GM18520 (cell line): ENCODE measurements around the gene SPATA16.
"Not testable (repeated sequence)": the region's sequence is repeated elsewhere in the genome, so short reads cannot be mapped to it uniquely, and the experiment has no call there.

Experiments
- ATAC-seq: cut with Tn5 transposase; IDR thresholded peaks from one replicate; pipeline ENCODE4 v1.9.1; 2021; ENCODE audit not compliant: unreplicated experiment

The SPATA16 gene

DNA sequence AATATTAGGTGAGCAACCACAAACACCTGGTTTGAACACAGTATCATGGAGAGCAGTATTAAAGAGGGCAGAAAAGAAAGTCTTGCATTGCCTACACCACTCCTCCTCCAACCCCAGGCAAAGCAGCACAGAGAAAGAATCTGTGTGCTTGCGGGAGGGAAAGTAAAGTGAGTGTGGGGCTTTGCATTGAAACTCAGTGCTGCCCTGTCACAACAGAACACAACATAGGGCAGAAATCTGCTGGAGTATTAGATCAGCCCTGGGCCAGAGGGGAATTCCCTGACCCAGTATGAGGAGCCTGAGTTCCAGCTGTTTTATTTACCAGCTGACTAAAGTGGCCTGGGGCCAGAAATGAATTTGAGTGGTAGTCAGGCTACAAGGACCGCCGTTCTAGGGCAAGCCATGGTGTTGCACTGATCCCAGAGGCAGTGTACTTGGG, 75.5 kb downstream of the SPATA16 start:
- no peak for ATAC-seq

DNA sequence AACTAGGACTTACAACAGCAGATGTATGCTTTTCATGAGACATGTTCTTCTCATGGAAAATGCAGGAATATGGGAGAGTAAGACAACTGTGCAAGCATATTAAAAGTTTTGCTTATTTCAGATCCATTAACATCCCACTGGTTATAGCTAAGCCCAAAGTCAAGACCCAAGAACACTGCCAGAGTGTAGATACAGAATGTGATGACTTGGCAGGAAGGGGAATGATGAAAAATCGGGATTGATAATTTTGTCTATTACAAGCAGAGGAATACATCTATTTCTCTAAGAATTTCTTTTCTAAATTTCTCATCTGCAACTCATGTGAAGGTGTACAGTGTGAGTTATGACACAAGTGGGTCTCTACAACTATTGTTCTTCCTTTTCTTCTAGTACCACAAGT, 76.4 kb downstream of the SPATA16 start:
- no peak for ATAC-seq

DNA sequence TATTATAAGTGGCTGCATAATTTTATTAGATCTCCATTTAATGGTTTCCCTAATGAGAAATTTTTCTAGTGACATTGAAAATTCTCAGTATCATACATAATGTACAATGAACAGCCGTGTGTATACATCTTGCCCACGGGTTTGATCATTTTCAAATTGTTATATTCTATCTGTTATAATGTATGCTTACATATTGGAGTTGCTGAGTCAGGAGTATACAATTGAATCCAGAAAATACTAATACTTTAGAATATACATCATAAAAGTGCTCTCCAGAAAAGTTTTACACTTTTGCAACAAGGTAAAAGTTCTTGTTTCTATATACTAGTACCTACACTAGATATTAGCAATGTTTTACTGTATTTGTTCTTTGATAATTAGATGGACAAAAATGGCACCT, 82.8 kb downstream of the SPATA16 start:
- no peak for ATAC-seq

DNA sequence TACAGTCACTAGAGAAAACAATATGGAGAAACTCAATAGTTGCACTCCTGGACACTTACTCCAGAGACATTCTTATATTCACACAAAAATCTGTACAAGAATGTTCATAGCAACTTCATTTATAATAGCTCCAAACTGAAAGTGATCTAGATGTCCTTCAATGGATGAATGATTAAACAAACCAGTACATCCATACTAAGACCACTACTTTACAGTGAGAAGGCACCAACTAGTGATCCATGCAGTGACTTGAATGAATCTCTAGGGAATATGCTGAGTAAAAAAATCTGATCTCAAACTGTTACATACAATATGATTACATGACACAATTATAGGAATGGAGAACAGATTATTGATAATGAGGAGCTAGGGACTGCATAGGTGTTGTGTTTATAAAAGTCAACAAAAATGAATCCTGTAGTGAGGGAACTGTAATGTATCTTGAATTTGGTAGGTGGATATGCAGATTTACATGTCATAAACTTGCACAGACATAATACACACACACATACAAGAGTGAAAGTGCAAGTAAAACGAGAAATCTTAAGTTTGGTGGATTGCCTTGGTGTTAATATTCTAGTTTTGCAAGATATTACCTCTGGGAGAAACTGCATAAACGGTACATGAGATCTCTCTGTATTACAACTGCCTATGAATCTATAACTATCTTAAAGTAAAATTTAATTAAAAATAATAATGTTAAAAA, 85.7 kb downstream of the SPATA16 start:
- no peak for ATAC-seq

DNA sequence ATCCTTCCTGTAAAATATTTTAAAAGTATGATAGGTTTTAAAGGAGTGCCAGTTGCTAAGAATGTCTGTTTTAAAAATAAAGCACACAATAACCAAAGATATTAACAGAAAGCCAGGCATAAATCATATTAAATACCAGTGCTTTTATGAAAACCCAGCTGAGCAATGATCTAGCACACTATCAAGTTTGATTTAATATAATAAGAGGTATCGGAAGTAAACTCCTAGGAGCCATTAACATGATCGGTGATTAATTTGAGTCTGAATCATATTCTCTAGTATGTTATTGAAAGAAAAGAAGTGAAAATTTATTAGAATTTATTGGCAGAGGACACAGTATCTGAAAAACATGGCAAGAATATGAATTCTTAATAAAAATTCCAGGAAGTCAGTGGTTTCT, 91.7 kb downstream of the SPATA16 start:
- no peak for ATAC-seq

DNA sequence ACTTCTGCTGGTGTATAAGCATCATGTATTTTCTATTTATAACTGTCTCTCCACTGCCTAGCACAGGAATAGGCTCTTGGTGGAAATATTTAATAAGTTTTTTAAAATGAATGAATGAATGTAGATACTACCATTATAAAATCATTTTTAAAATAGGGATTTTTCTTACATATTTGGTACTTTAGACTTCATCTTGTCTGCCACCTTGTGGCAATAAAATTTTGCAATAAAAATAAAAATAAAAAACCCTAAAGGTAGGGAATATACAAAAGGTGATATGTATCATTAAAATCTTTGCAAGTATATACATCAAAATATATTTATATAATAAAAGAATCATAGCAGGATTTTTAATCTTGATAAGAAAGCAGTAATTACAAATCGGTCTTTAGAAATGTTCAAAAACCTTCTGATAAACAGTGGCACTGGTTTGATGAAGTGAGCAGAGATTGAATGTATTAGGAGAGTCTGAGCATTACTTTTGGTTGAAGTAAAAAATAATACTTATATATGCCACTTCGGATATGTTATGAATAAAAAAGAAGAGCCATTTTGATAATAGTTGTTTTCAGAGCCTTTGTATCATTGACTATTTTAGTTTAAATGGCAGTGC, 95.2 kb downstream of the SPATA16 start:
- no peak for ATAC-seq

DNA sequence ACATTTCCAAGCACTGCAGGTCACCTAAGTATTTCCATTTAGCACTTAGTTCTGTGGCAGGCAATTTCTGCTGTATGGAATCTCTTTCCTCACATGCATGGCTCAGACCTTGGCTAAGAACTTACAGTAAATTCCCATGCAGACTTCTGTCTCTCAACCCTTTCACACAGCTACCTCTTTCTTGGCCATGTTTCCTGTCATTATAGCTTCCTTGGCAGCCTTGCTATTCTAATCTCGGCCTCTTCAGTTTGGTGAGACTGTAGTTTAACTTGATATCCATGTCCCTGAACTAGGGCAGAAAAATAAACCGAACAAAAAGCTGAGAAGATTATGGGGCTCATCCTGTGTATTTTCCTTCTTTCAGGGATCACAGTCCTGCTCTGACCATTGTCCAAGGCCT, 96.0 kb downstream of the SPATA16 start:
- ATAC-seq = no peak

DNA sequence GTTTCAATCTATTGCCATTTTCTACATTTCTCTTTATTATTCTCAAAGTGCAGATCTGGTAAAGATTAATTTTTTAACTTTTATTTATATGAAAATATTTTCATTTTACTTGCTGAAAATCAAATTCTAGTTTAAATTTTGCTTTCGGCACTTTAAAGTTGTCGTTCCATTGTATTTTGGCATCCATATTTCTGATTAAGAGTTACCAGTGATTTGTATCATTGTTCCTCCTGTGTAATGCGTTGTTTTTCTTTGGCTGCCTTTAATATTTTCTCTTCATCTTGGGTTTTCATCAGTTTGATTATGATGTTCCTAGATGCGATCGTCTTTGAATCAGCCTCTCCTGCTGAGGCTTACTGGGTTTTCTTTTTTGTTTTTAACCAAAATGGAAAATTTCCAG, 97.3 kb downstream of the SPATA16 start:
- no peak for ATAC-seq

DNA sequence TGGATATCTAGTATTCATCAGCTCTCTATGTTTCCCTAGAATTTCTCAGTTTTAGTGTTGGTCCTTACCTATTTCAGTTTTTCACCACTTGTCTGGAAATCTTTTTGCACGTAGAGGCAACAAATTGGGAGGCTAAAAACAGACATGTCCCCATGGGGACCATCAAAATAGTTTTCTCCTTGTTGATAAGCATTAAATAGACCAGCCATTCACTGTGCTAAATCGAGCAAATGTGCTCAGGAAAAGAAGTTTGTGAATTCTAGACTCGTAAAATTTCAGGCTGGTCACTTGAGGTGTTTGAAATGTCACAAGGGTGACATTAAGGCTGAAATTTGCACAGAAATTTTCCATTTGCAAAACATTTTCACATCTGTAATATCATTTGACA, 102.6 kb downstream of the SPATA16 start:
- no peak for ATAC-seq

DNA sequence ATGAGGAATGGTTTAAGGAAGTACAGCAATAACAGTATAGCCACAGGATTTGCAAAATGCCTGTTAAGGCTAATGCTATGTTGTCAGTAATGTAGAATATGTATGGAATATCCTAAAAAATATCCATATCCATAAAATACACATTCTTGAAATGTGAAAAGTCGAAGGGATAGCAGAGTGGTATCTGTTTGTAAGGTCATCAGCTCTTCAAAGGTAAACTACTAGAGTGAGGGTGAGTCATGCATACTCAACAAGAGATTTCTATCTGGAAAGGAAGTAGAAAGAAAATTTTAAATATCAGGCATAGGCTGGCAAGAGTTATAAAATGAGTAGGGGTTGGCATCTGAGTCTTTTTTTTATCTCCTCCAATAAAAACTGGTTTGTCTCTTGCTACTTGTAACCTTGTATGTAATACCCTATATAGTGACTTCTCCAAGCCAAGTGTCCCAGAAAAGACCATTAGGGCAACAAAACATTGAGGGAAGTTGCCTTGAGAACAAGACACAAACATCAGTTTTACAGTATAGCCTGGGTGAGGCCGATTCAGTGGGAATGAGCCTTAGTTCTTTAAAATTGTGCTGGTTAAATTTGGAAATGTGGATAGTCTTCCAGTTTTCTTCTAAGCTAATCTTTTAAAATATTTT, 103.1 kb downstream of the SPATA16 start:
- ATAC-seq = no peak

DNA sequence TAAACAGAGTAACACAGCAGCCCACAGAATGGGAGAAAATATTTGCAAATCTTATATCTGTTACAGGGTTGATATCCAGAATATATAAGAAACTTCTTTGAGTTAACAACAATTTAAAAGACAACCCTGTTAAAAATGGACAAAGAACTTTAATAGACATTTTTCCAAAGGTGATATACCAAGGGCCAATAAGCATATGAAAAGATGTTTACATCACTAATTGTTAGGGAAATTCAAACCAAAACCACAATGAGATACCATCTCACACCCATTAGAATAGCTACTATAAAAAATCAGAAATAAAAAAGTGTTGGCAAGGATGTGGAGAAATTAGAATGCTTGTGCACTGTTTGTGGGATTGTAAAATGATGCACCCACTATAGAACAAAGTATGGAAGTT, 110.8 kb downstream of the SPATA16 start:
- no peak for ATAC-seq

DNA sequence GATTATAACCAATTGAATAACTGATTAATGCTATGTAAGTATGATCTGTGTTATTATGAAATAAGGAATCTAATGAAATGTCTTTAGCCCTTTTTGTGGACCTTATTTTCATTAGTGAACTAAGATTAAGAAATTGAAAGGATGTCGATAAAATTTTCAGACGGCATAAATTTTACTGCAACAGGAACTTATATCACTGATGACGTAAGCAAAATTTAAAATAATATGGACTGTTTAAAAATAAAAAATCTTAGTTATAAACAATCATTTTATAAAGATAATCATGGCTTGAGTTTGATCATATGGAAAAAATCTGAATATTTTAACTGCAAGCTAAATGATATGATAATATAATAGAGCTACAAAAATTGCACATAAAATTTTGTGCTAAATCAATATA, 112.7 kb downstream of the SPATA16 start:
- ATAC-seq = no peak

DNA sequence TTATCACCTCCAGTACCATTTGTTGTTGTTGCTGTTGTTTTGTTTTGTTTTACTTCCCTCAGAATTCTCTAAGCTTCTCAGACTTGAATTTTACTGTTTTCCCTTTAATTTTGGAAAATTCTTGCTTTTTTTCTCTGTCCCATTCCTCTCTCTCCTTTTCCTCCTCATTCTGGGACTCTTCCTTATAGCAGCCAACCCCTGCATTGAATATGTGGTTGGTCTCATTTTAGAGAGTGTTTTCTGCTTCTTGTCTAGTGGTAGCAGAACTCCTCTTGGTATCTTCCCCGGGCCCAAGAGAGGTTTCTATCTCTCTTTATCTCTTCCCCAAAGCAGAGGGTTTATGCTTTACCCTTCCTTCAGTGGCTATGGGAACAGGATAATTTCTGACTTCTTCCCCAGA, 113.6 kb downstream of the SPATA16 start:
- ATAC-seq = no peak

DNA sequence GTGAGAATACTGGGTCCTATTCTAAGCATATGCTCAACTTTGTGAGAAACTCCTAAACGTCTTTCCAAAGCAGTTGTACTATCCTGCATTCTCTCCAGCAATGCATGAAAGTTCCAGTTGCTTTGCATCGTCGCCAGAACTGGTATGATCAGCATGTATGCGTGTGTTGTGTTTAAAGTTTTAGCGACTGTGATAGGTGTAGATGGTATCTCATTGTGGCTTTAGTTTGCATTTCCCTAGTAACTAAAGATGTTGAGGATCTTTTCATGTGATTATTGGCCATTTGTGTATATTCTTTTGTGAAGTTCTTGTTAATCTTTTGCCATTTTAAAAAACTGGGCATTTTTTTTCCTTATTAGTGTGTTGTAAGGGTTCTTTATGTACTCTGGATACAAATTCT, 115.1 kb downstream of the SPATA16 start:
- no peak for ATAC-seq

DNA sequence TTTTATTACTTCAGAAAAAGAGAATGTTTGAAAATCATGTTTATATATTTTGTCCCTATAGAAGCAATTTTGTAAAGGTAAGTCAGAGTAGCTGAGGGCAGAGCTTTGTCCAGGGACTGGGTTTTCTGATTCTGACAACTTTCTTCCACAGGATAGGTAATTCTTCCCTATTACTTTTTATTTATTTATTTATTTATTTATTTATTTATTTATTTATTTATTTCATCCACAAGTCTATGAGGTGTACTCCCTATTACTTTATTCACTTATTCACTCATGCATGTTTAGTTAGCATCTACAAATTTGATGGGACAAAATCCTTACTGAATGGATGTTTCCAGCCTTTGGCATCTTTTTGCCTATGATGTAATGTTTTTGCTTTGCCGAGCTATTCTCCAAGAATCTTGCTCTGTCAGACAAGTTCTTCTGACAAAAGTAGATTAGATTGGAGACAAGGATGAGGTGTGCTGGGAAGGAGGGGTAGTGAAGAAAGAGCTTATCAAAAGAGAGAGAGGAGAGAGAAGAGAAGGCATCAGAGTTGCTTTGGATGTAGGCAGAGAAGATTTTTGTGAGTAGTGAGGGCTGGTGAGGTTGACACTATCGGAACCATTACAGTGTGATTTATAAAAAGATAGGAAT, 119.4 kb downstream of the SPATA16 start:
- ATAC-seq = no peak

DNA sequence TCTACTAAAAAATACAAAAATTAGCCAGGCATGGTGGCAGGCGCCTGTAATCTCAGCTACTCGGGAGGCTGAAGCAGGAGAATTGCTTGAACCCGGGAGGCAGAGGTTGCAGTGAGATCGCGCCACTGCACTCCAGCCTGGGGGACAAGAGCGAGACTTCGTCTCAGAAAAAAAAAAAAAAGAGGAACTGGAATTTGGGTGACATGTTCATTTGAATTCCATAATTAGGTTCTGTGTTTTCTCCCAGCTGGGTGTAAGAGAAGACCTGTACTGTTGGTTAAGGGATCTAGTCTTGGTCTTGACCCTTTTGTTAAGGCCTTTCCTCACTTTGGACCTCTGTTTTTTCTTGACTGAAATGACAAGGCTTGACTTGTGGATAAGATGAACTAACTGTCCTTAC, 120.9 kb downstream of the SPATA16 start:
- not testable (repeated sequence) for ATAC-seq

DNA sequence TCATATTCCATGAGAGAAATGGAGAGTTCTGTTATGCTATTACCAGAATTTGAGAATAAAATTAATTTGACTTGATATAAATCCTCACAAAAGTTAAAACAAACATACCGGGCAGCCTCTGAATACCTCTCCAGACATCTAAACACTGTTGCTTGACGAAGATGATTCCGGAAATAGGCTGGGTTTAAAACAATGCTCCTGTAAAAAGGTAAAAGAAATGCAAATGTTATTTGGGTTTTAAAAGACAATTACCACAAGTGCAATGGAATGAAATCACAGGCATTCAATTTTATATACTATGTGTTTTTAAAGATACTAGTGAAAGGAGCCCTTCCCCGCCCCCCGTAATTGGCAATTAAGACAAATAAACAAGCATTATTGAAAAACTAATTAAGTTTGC, 121.7 kb downstream of the SPATA16 start:
- no peak for ATAC-seq

DNA sequence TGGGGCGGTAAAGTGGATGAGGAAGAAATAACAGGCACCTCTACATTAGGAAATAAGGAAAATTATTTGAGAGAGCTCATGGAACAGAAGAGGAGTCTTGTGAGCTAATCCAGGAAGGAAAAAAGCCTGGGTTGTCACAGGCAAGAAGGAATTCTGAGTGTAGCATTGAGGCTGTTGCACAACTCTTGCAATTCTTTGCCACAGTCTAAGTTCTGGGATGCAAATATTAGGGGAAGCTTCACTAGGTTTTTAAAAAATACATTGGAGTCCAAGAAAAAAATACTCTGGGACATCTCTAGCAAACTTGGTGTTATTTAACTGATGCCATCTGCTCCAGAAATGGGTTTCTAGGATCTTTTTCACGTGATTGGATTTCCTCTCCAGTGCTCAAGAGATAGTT, 122.3 kb downstream of the SPATA16 start:
- ATAC-seq = no peak

DNA sequence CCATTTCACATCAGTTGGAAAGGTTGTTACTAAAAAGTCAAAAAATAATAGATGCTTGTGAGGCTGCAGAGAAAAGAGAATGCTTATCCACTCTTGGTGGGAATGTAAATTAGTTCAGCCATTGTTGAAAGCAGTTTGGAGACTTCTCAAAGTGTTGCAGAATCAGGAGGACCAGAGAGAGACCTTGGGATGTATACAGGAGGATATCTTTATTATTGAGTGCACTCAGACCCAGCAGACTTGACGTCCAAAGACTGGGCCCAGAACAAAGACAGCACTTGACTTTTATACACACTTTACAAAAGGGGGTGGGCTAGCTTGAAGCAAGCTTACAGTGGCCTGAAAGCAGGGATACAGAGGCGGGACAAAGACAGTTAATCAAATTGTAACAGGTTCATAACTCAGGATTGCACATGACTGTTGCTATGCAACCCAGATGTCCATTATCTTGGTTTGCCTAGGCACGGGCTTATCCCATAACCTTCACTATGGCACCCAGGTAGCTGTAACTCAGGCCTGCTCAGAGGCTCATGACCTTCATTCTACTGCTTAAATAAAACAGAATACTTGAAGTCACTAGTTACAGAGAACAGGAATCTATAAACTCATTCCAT, 127.7 kb downstream of the SPATA16 start:
- no peak for ATAC-seq

DNA sequence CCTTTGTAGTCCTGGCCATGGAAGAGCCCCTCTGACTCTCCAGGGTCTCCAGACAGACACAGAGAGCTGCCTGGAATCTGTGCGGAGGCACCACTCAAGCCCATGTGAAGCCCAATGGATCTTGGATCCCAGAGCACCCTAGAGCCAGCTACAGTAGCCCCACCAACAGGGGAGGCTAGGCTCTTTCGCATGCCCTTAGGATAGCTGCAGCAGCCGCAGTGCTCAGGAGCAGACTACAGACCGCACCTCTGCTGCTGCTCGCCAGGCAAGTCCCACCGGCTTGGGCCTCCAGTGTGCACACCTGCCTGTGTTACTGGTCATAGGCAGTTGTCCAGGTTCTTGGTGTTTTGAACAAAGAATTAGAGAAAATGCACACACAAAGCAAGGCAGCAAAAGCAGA, 131.6 kb downstream of the SPATA16 start:
- ATAC-seq = no peak

DNA sequence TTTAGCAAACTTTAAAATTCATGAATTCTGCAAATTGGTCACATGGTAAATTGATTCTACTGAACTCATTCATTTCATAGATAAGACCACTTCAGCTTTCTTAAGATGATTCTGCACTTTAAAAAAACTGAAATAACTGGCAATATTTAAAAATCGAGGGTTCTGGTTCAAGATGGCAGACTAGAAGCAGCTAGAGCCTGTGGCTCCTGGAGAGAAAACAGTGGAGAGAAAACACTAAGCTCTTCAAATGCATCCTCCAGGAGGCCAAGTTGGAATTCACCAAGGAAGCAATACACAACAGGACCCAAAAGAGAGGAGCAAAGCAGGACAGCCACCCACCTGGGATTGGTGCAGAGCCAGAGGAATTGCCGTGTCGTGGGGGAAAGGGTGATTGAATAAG, 132.1 kb downstream of the SPATA16 start:
- no peak for ATAC-seq
